HepG2 (cell line): ENCODE data around the gene NOC2L. TPM values are rescaled to one million over a fixed set of nuclear protein-coding genes. Genes with fewer than 3 reads are reported as not detected.

ENCODE experiments used
- ATAC-seq: fragments of 200-7000 bp; cut with Tn5 transposase; 3 replicates; pipeline ENCODE4 v1.9.1; 2020; ENCODE audit warnings: mild to moderate bottlenecking, moderate library complexity
- BruUV-seq: library from RNA; stranded (reverse); fragments of 400-500 nt; replicated peaks from 2 replicates; lab custom pipeline; 2021; lab: Mats Ljungman, UMichigan
- CTCF ChIA-PET: fragments of 300-600 bp; formaldehyde crosslinking; extraction: SDS; loops from one replicate; lab custom pipeline; 2021; ENCODE audit warnings: low total read pairs, inconsistent platforms, low intra/inter-chr PET ratio; lab: Yijun Ruan, JAX
- POLR2A ChIA-PET: fragments of 350-600 bp; sonication (Branson Sonifier 250); formaldehyde crosslinking; loops from one replicate; lab custom pipeline; 2020; ENCODE audit warnings: antibody characterized with exemption, inconsistent platforms; lab: Yijun Ruan, JAX
- DNase-seq: peaks from one replicate; pipeline ENCODE4 v3.0.0-alpha.2; 2015; ENCODE audit warnings: low spot score
- FAIRE-seq: peaks from 3 replicates; lab custom pipeline; 2011; peaks lifted over from hg19 to GRCh38; lab: Jason Lieb, UNC
- H2AFZ ChIP-seq: one replicate; pipeline ENCODE4 v1.6.1; 2011; ENCODE audit warnings: low read length, inconsistent platforms
- H3K27ac ChIP-seq: fragments of 300-600 bp; 3 replicates; pipeline ENCODE4 v1.8.0; 2011; ENCODE audit warnings: mixed run types, mild to moderate bottlenecking, mixed read lengths, low read length, inconsistent platforms; ENCODE audit not compliant: insufficient read depth; ENCODE audit errors: extremely low read length
- H3K27me3 ChIP-seq, 2 experiments: fragments of 200-600 bp in 1 of 2; 2 replicates in 1 of 2; 3 replicates in 1 of 2; pipeline versions ENCODE4 v1.6.0 to v1.8.0; 2011; ENCODE audit warnings: low read length in 2 of 2, mild to moderate bottlenecking in 2 of 2, moderate library complexity in 2 of 2, inconsistent platforms in 1 of 2; ENCODE audit not compliant: insufficient read depth in 2 of 2, control insufficient read depth in 1 of 2
- H3K36me3 ChIP-seq, 2 experiments: fragments of 200-600 bp in 1 of 2; replicated peaks in 1 of 2; 2 replicates in 1 of 2; 3 replicates in 1 of 2; pipeline versions ENCODE4 v1.5.1 to v1.8.0; 2011; ENCODE audit warnings: low read length in 2 of 2, inconsistent platforms in 1 of 2; ENCODE audit not compliant: insufficient read depth in 2 of 2, control insufficient read depth in 1 of 2
- H3K4me1 ChIP-seq: 2 replicates; pipeline ENCODE4 v1.5.1; 2012; ENCODE audit warnings: low read length, inconsistent platforms; ENCODE audit not compliant: insufficient read depth
- H3K4me2 ChIP-seq: 2 replicates; pipeline ENCODE4 v1.6.0; 2011; ENCODE audit warnings: low read depth, low read length, inconsistent platforms
- H3K4me3 ChIP-seq, 3 experiments: fragments of 200-600 bp in 1 of 3; sonication (generic), shearing (Covaris generic) in 1 of 3; replicated peaks in 1 of 3; 2 replicates each; pipeline ENCODE4 v1.5.1; 2011 to 2016; ENCODE audit warnings: low read length in 3 of 3, inconsistent platforms in 2 of 3, low read depth in 2 of 3, mild to moderate bottlenecking in 2 of 3, control low read depth in 1 of 3, mixed read lengths in 1 of 3; ENCODE audit not compliant: insufficient read depth in 1 of 3
- H3K79me2 ChIP-seq: one replicate; pipeline ENCODE4 v1.6.1; 2011; ENCODE audit warnings: low read length, inconsistent platforms; ENCODE audit not compliant: insufficient read depth
- H3K9ac ChIP-seq: 2 replicates; pipeline ENCODE4 v1.6.0; 2011; ENCODE audit warnings: mild to moderate bottlenecking, low read depth, low read length, inconsistent platforms; ENCODE audit not compliant: insufficient read depth
- H3K9me3 ChIP-seq: 2 replicates; pipeline ENCODE4 v1.5.1; 2012; ENCODE audit warnings: mild to moderate bottlenecking, low read length
- H4K20me1 ChIP-seq: 2 replicates; pipeline ENCODE4 v1.6.0; 2011; ENCODE audit warnings: inconsistent platforms, mild to moderate bottlenecking, low read length, moderate library complexity; ENCODE audit not compliant: insufficient read depth
- CHD4 ChIP-seq: fragments of 200-600 bp; sonication (generic); IDR thresholded peaks from 2 replicates; pipeline ENCODE4 v1.7.0; 2017; ENCODE audit warnings: mild to moderate bottlenecking, low read length, borderline replicate concordance
- MAFF ChIP-seq: IDR thresholded peaks from 2 replicates; pipeline ENCODE4 v1.6.1; 2011; ENCODE audit warnings: low read depth, low read length, improper control_type of control experiment
- MXD4 ChIP-seq: IDR thresholded peaks from 2 replicates; pipeline ENCODE4 v1.6.1; 2016; ENCODE audit warnings: mild to moderate bottlenecking, missing biosample characterization, missing genetic modification reagents
- NFKBIZ ChIP-seq: IDR thresholded peaks from 2 replicates; pipeline ENCODE4 v1.6.1; 2018; ENCODE audit warnings: missing genetic modification reagents, missing compliant biosample characterization
- PAWR ChIP-seq: sonication (generic); formaldehyde crosslinking; IDR thresholded peaks from 2 replicates; pipeline ENCODE4 v1.4.0; 2020; ENCODE audit warnings: missing genetic modification reagents, mild to moderate bottlenecking, borderline replicate concordance
- RARG ChIP-seq: sonication (generic); formaldehyde crosslinking; IDR thresholded peaks from 2 replicates; pipeline ENCODE4 v1.4.0; 2020; ENCODE audit warnings: low read depth, mild to moderate bottlenecking, missing genetic modification reagents
- SKI ChIP-seq: fragments of 450-650 bp; IDR thresholded peaks from one replicate; pipeline ENCODE4 v1.6.1; 2018; ENCODE audit warnings: mild to moderate bottlenecking; ENCODE audit not compliant: partially characterized antibody
- TARDBP ChIP-seq: sonication (generic); formaldehyde crosslinking; IDR thresholded peaks from 2 replicates; pipeline ENCODE4 v1.8.0; 2022; ENCODE audit warnings: mild to moderate bottlenecking, missing genetic modification reagents
- TBX2 ChIP-seq: sonication (generic); formaldehyde crosslinking; IDR thresholded peaks from 2 replicates; pipeline ENCODE4 v1.5.0; 2020; ENCODE audit warnings: missing genetic modification reagents, mild to moderate bottlenecking, borderline replicate concordance
- YEATS4 ChIP-seq: sonication (generic); formaldehyde crosslinking; IDR thresholded peaks from 2 replicates; pipeline ENCODE4 v1.4.0; 2020; ENCODE audit warnings: missing genetic modification reagents, borderline replicate concordance
- ZBTB20 ChIP-seq: sonication (generic); formaldehyde crosslinking; IDR thresholded peaks from 2 replicates; pipeline ENCODE4 v1.8.1; 2023; ENCODE audit warnings: missing genetic modification reagents, low read depth, mild to moderate bottlenecking, borderline replicate concordance
- ZBTB43 ChIP-seq: sonication (generic); formaldehyde crosslinking; conservative IDR thresholded peaks from 2 replicates; pipeline ENCODE4 v1.4.0; 2020; ENCODE audit warnings: missing genetic modification reagents
- ZNF644 ChIP-seq: IDR thresholded peaks from 2 replicates; pipeline ENCODE4 v1.6.1; 2016; ENCODE audit warnings: low read depth
- ZSCAN30 ChIP-seq: sonication (generic); formaldehyde crosslinking; IDR thresholded peaks from 2 replicates; pipeline ENCODE4 v1.5.0; 2020; ENCODE audit warnings: mild to moderate bottlenecking, missing genetic modification reagents
- WGBS: methylation state at CpG from one replicate; pipeline ENCODE4 v1.1.6; 2017; ENCODE audit warnings: low lambda C conversion rate; 5-methylcytosine and 5-hydroxymethylcytosine counted together
- in situ Hi-C: cut with HindIII; loops from 2 replicates; pipeline ENCODE4 v1.10.0; 2017; ENCODE audit warnings: low pct_unique_long_range_greater_than_20kb; ENCODE audit not compliant: extremely low pct_ligation_motif_present
- intact Hi-C: fragments of 100-400 bp; cut with micrococcal nuclease; formaldehyde crosslinking; loops from one replicate; pipeline ENCODE4 v1.10.0; 2022; ENCODE audit not compliant: unreplicated experiment
- polyA plus RNA-seq, 8 experiments: library from polyadenylated mRNA; depleted of rRNA in 3 of 8; stranded (reverse) in 7 of 8; unstranded in 1 of 8; fragments of >200 nt; fragmentation: Illumina TruSeq in 4 of 8; extraction: Trizol in 4 of 8; gene quantifications; 2 replicates each; pipeline versions ENCODE4 v1.2.1 to v1.2.3, GENCODE V29; 2011 to 2016; ENCODE audit warnings: low read depth in 4 of 8, missing spikeins in 1 of 8, mixed read lengths in 1 of 8; ENCODE audit not compliant: insufficient read depth in 1 of 8
- total RNA-seq, 5 experiments: library from RNA; depleted of rRNA; stranded (reverse); fragments of >200 nt; fragmentation: Illumina TruSeq; extraction: Trizol; gene quantifications; 2 replicates each; pipeline ENCODE4 v1.2.3, GENCODE V29; 2016; ENCODE audit warnings: low read depth in 1 of 5

Gene NOC2L
- total and polyA plus RNA-seq, 2 of the 13 experiments (the other 11 are each of a cell fraction or from before 2014, with no cell fraction given), result 32.0 to 103 TPM

GRCh38 chr1:993379-993995 lies 34.4 kb upstream of the NOC2L start (continued):
- no peak for TF ChIP-seq ZBTB43
- no peak for TF ChIP-seq YEATS4 (CRISPR knock-in tag)
- no peak for TF ChIP-seq PAWR
- TF ChIP-seq NFKBIZ (CRISPR knock-in tag), result no peak
- no peak for TF ChIP-seq ZBTB20 (CRISPR knock-in tag)
- no peak for TF ChIP-seq SKI
- no peak for TF ChIP-seq CHD4

GRCh38 chr1:992362-992761 lies 33.3 kb upstream of the NOC2L start:
- intact Hi-C loops (no loop called here), in situ Hi-C loops (no loop called here)
- H3K36me3 ChIP-seq, result no peaks in the 10 kb centered on the region
- no peak overlapping the region for H3K4me3 ChIP-seq
- no TSS peak for BruUV-seq
- no peak overlapping the region for H3K9ac ChIP-seq
- POLR2A ChIA-PET, result no interaction called here
- 77% methylated on average over 7 of the region's 7 CpGs for WGBS
- no peak overlapping the region for H3K4me2 ChIP-seq
- peaks cover 6% of the 10 kb centered on the region for H3K9me3 ChIP-seq
- DNase-seq (no peak), ATAC-seq (no peak), FAIRE-seq (no peak)
- peaks cover 26% of the 10 kb centered on the region for H3K4me1 ChIP-seq
- H2AFZ ChIP-seq, result no peak overlapping the region
- H4K20me1 ChIP-seq, result peaks cover 4% of the 10 kb centered on the region; the same call in 1 of the 2 replicates
- H3K27ac ChIP-seq, result no peak overlapping the region
- no peak for TF ChIP-seq ZNF644 (CRISPR knock-in tag)
- TF ChIP-seq ZSCAN30 (CRISPR knock-in tag), result no peak
- no peak for TF ChIP-seq TARDBP (CRISPR knock-in tag)
- TF ChIP-seq MXD4 (CRISPR knock-in tag), result no peak
- no peak for TF ChIP-seq MAFF
- TF ChIP-seq RARG (CRISPR knock-in tag), result no peak
- TF ChIP-seq TBX2, result no peak
- TF ChIP-seq, all 625 proteins: peak for 0
- Histone ChIP-seq H3K27me3 (peaks cover 0 to 9% of the 10 kb centered on the region in 2 experiments; a peak in 2 of 5 replicates), H3K79me2 (no peaks in the 10 kb centered on the region)
- CTCF ChIA-PET, result no interaction called here
